ENCODE results near the gene KAT2A. TPM values are rescaled to one million over a fixed set of nuclear protein-coding genes. Genes with fewer than 3 reads are reported as not detected.

KAT2A gene
- total RNA-seq, 4 donors from 2014 or later = 30.2 to 68.7 (median 33.9) TPM

GRCh38 chr17:42119301-42119700 lies 1.9 kb downstream of the KAT2A start:
- no peak for TF ChIP-seq CTCF (IDR thresholded peaks at IDR 0.05)
- ATAC-seq (ENCODE audit: low FRiP score) (no peak), DNase-seq (ENCODE audit: low spot score) (no peak)

GRCh38 chr17:42118545-42118944 lies 2.6 kb downstream of the KAT2A start:
- TF ChIP-seq CTCF (IDR thresholded peaks at IDR 0.05) = no peak
- DNase-seq (ENCODE audit: low spot score) (no peak), ATAC-seq (ENCODE audit: low FRiP score) (no peak)

- DNase-seq (ENCODE audit: low spot score) = no peak
- ATAC-seq (ENCODE audit: low FRiP score) = no peak
- no peak for TF ChIP-seq CTCF (IDR thresholded peaks at IDR 0.05)
Measured at GRCh38 chr17:42118126-42118510, 3.0 kb downstream of the KAT2A start.

- no peak for TF ChIP-seq CTCF (IDR thresholded peaks at IDR 0.05)
- DNase-seq (ENCODE audit: low spot score) = no peak
- ATAC-seq (ENCODE audit: low FRiP score) = no peak
Measured at GRCh38 chr17:42117397-42118125, 3.6 kb downstream of the KAT2A start.

GRCh38 chr17:42116705-42117396 lies 4.3 kb downstream of the KAT2A start:
- ATAC-seq (ENCODE audit: low FRiP score) = no peak

GRCh38 chr17:42114118-42114517 lies 7.0 kb downstream of the KAT2A start:
- DNase-seq (ENCODE audit: low spot score) = no peak
- no peak for ATAC-seq (ENCODE audit: low FRiP score)
- TF ChIP-seq CTCF (IDR thresholded peaks at IDR 0.05) = no peak

More at GRCh38 chr17:42116705-42117396, 4.3 kb downstream of the KAT2A start:
- peak in 2 of 3 donors; percentile 53 to 56 for TF ChIP-seq CTCF (IDR thresholded peaks at IDR 0.05)
- peak; percentile 78 for DNase-seq (ENCODE audit: low spot score)

Measured in omental fat pad (tissue), 4 donors.